Hepatocyte (in vitro differentiated cells): Measurements from ENCODE around the gene WDR48. TPM values are rescaled to one million over a fixed set of nuclear protein-coding genes. Genes with fewer than 3 reads are reported as not detected.
A peak's percentile ranks its signal among the peaks of the same experiment; 100 is the strongest.

Experiments
- DNase-seq: peaks from one replicate; pipeline ENCODE4 v3.0.0-alpha.2; 2016; ENCODE audit warnings: low spot score
- H2AFZ ChIP-seq: fragments of 200-600 bp; sonication (generic); 2 replicates; pipeline ENCODE4 v1.6.0; 2016; ENCODE audit warnings: antibody characterized with exemption, mild to moderate bottlenecking
- H3K27ac ChIP-seq: fragments of 200-600 bp; sonication (generic); 2 replicates; pipeline ENCODE4 v1.5.1; 2016; ENCODE audit warnings: mild to moderate bottlenecking
- H3K27me3 ChIP-seq: fragments of 200-600 bp; sonication (generic); 2 replicates; pipeline ENCODE4 v1.6.1; 2016
- H3K36me3 ChIP-seq: fragments of 200-600 bp; sonication (generic); replicated peaks from 2 replicates; pipeline ENCODE4 v1.5.1; 2016; ENCODE audit warnings: low read depth; ENCODE audit not compliant: insufficient read depth
- H3K4me1 ChIP-seq: fragments of 200-600 bp; sonication (generic); 2 replicates; pipeline ENCODE4 v1.5.1; 2016; ENCODE audit warnings: mild to moderate bottlenecking, moderate library complexity; ENCODE audit not compliant: insufficient read depth
- H3K4me2 ChIP-seq: fragments of 200-600 bp; sonication (generic); 2 replicates; pipeline ENCODE4 v1.6.0; 2016
- H3K4me3 ChIP-seq: fragments of 200-600 bp; sonication (generic); 2 replicates; pipeline ENCODE4 v1.5.1; 2016; ENCODE audit warnings: mild to moderate bottlenecking
- H3K79me2 ChIP-seq: fragments of 200-600 bp; sonication (generic); 2 replicates; pipeline ENCODE4 v1.6.0; 2017; ENCODE audit warnings: mild to moderate bottlenecking
- H3K9me2 ChIP-seq: fragments of 200-600 bp; sonication (generic); replicated peaks from 2 replicates; pipeline ENCODE4 v1.6.0; 2017; ENCODE audit warnings: mild to moderate bottlenecking; ENCODE audit not compliant: insufficient read depth
- H3K9me3 ChIP-seq: fragments of 200-600 bp; sonication (generic); 2 replicates; pipeline ENCODE4 v1.5.1; 2016; ENCODE audit warnings: low read depth, mild to moderate bottlenecking
- H4K20me1 ChIP-seq: fragments of 200-600 bp; sonication (generic); 2 replicates; pipeline ENCODE4 v1.6.0; 2016; ENCODE audit warnings: mild to moderate bottlenecking; ENCODE audit not compliant: insufficient read depth, poor library complexity, severe bottlenecking
- EZH2 ChIP-seq: fragments of 200-600 bp; sonication (generic); IDR thresholded peaks from 2 replicates; pipeline ENCODE4 v1.6.1; 2016; ENCODE audit warnings: antibody characterized with exemption, mild to moderate bottlenecking, borderline replicate concordance
- EZH2phosphoT487 ChIP-seq: fragments of 200-600 bp; sonication (generic); IDR thresholded peaks from one replicate; pipeline ENCODE4 v1.6.1; 2018; ENCODE audit warnings: antibody characterized with exemption, mild to moderate bottlenecking, low read depth, moderate library complexity; ENCODE audit not compliant: unreplicated experiment, severe bottlenecking
- WGBS: methylation state at CpG from one replicate; pipeline ENCODE4 v1.1.6; 2016; ENCODE audit warnings: low lambda C conversion rate; ENCODE audit errors: missing lambda C conversion rate; 5-methylcytosine and 5-hydroxymethylcytosine counted together
- polyA plus RNA-seq: library from polyadenylated mRNA; unstranded; fragments of >200 nt; fragmentation: Nextera tagmentation; extraction: Ambion mirVana; gene quantifications from 2 replicates; pipeline ENCODE4 v1.2.1, GENCODE V29; 2016
- total RNA-seq: library from RNA; depleted of rRNA; stranded (reverse); fragments of >200 nt; gene quantifications from 2 replicates; pipeline ENCODE4 v1.2.3, GENCODE V29; 2014
- TF ChIP-seq, protein P1 (sequence below): fragments of 200-600 bp; sonication (generic); IDR thresholded peaks from 2 replicates; pipeline ENCODE4 v1.5.1; 2016; ENCODE audit warnings: antibody characterized with exemption, mild to moderate bottlenecking; ENCODE audit not compliant: poor library complexity

WDR48 gene
- total and polyA plus RNA-seq, 2 experiments from 2014 or later, result 25.0 to 34.7 TPM

DNA sequence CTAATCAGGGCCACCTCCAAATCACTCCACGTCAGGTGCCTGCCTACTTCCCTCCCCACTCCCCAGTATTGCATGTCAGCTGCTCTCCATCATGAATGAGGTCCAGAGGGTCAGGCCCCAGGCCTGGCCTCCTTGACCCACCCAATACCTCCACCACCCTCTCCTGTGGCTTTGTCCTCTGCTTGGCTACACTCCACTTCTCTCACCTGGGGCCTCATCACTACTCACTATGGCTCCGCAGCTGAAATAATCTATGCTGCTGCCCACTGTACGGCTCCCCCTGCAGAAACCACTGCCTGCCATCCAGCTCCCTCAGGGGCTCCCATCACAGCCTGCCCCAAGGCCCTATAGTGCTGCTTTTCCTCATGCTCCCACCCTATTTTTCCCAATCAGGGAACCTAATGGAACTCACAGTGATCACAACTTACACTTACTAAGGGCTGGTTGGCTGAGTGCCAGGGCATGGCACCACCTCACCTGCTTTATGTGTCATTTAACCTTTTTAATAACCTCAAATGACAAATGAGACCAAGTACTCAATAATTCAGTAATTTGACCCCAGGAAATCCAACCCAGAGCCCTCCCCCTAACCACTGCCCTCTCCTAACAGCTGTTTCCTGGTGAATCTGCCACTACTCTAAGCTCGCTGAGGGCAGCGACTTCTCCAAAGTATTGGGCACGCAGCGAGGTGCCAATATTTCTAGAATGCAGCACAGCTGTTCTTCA lies 53.3 kb downstream of the WDR48 start:
- no peak for DNase-seq
- TF ChIP-seq EZH2phosphoT487, result no peak
- no peak for TF ChIP-seq EZH2
- TF ChIP-seq, protein P1, sequence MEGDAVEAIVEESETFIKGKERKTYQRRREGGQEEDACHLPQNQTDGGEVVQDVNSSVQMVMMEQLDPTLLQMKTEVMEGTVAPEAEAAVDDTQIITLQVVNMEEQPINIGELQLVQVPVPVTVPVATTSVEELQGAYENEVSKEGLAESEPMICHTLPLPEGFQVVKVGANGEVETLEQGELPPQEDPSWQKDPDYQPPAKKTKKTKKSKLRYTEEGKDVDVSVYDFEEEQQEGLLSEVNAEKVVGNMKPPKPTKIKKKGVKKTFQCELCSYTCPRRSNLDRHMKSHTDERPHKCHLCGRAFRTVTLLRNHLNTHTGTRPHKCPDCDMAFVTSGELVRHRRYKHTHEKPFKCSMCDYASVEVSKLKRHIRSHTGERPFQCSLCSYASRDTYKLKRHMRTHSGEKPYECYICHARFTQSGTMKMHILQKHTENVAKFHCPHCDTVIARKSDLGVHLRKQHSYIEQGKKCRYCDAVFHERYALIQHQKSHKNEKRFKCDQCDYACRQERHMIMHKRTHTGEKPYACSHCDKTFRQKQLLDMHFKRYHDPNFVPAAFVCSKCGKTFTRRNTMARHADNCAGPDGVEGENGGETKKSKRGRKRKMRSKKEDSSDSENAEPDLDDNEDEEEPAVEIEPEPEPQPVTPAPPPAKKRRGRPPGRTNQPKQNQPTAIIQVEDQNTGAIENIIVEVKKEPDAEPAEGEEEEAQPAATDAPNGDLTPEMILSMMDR, result no peak
- Histone ChIP-seq H3K9me3 (no peaks in the 10 kb centered on the region), H3K4me3 (no peak overlapping the region), H2AFZ (no peak overlapping the region), H3K27ac (no peak overlapping the region), H3K4me1 (peaks cover 11% of the 10 kb centered on the region), H3K9me2 (no peaks in the 10 kb centered on the region), H3K27me3 (no peaks in the 10 kb centered on the region), H4K20me1 (peaks cover 48% of the 10 kb centered on the region), H3K4me2 (peak overlapping the region; percentile 91), H3K36me3 (no peaks in the 10 kb centered on the region), H3K79me2 (peaks cover 57% of the 10 kb centered on the region)
- 89% methylated on average over 7 of the region's 7 CpGs for WGBS

DNA sequence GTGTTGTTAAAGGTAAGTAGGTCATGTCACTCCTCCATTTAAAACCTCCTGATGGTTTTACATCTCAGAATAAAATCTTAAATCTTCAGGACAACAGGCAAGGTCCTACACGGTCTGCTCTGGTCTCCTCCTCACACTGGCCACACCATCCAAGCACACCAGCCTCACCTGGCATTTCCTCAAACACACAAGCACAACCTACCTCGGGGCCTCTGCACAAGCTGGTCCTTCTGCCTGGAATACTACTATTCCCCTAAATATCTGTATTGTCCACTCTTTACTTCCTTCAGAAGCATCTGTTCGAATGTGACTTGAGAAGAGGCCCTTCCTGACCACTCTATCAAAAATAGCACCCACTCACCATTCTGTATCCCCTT lies 53.9 kb downstream of the WDR48 start:
- 95% methylated on average over 3 of the region's 3 CpGs for WGBS
- Histone ChIP-seq H3K27ac (no peak overlapping the region), H3K27me3 (no peaks in the 10 kb centered on the region), H3K36me3 (no peaks in the 10 kb centered on the region), H3K4me1 (peaks cover 11% of the 10 kb centered on the region), H3K4me2 (peak overlapping the region; percentile 91), H3K9me2 (no peaks in the 10 kb centered on the region), H4K20me1 (peaks cover 48% of the 10 kb centered on the region), H3K9me3 (no peaks in the 10 kb centered on the region), H3K4me3 (no peak overlapping the region), H3K79me2 (peaks cover 57% of the 10 kb centered on the region), H2AFZ (no peak overlapping the region)
- no peak for TF ChIP-seq EZH2
- no peak for TF ChIP-seq EZH2phosphoT487
- TF ChIP-seq, protein P1, result no peak
- DNase-seq, result no peak

DNA sequence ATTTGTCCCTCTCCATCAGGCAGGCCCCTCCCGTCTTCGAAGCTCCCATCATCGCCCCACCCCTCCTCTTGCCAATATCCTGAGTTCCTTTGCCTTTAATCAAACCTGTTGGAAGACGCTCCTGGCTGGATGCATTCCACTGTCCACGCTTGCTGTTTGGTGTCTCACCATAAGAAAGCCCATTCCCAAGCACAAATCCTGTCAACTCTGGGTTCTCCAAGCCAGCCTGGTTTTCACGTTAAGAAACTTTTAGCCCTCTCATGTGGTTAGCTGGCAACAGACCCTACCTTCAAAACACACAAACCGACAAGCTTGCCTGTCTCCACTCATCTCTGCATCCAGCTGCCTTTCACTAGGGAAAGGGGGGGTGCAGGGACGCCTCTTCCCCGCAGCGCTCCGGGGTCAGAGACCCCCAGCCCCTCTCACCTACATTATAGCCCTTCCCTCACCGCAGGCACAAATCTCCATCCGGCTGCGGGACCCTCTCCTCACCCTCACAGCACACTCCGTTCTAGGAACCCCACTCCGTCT lies 54.5 kb downstream of the WDR48 start:
- Histone ChIP-seq H3K4me3 (peak overlapping the region; percentile 98), H3K27me3 (no peaks in the 10 kb centered on the region), H3K9me2 (no peaks in the 10 kb centered on the region), H2AFZ (peak overlapping the region; percentile 96), H3K36me3 (no peaks in the 10 kb centered on the region), H3K4me2 (peak overlapping the region; percentile 91), H3K79me2 (peaks cover 51% of the 10 kb centered on the region), H3K4me1 (peaks cover 11% of the 10 kb centered on the region), H4K20me1 (peaks cover 46% of the 10 kb centered on the region), H3K9me3 (no peaks in the 10 kb centered on the region), H3K27ac (peak overlapping the region; percentile 98)
- 3% methylated on average over 16 of the region's 16 CpGs for WGBS
- TF ChIP-seq, protein P1, result no peak
- no peak for TF ChIP-seq EZH2phosphoT487
- TF ChIP-seq EZH2, result no peak
- peak; percentile 32 for DNase-seq
